Activated naive CD4-positive, alpha-beta T cell treated with anti-CD3 and anti-CD28 coated beads, Interleukin-2, amount 50 U/mL, for 72 hours (primary cell): ENCODE results near the gene LMF1. TPM values are rescaled to one million over a fixed set of nuclear protein-coding genes. Genes with fewer than 3 reads are reported as not detected.

Experiments used
- ATAC-seq, 2 donors: fragments of 150-1000 bp; cut with Tn5 transposase; 2 replicates each; pipeline ENCODE4 v1.10.0; 2021; ENCODE audit warnings: mild to moderate bottlenecking in 2 of 2, moderate library complexity in 2 of 2
- DNase-seq, 2 donors: peaks; one replicate each; pipeline ENCODE4 v3.0.0; 2021 to 2022; ENCODE audit warnings: low spot score in 2 of 2
- H3K27ac Mint-ChIP-seq, 2 donors: one replicate each; pipeline ENCODE4 v1.8.0; 2022; ENCODE audit warnings: mild to moderate bottlenecking in 2 of 2, mixed read lengths in 2 of 2
- H3K36me3 Mint-ChIP-seq, 2 donors: one replicate each; pipeline ENCODE4 v1.8.0; 2022; ENCODE audit warnings: mixed read lengths in 2 of 2
- H3K9me3 Mint-ChIP-seq, 2 donors: one replicate each; pipeline ENCODE4 v1.8.0; 2022; ENCODE audit warnings: mixed read lengths in 2 of 2
- total RNA-seq, 2 donors: library from RNA; stranded (reverse); gene quantifications; one replicate each; pipeline ENCODE4 v1.2.3, GENCODE V29; 2022

The LMF1 gene
- total RNA-seq, 2 donors from 2014 or later = 13.0 to 19.1 TPM

DNA sequence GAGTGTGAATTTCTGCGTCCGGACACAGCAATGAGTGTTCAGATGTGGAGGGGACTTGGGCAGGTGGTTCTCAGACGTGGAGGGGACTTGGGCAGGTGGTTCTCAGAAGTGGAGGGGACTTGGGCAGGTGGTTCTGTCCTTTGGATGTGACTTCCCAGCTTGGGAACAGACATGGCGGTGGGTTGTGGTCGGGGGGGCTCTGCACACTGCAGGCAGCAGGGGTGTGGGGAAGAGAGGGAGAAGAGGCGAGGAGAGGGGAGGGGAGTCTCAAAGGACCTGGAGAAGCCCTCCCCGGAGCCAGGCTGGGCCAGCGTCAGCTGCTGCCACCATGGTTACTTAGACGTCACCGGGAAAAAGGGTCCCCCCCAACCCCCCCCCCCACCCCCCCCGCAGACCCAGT is 20.6 kb upstream of the LMF1 start:
- H3K9me3 Mint-ChIP-seq = peaks cover 0 to 8% of the 10 kb centered on the region in 2 donors
- H3K27ac Mint-ChIP-seq = peak overlapping the region in 1 of 2 donors; percentile 65

DNA sequence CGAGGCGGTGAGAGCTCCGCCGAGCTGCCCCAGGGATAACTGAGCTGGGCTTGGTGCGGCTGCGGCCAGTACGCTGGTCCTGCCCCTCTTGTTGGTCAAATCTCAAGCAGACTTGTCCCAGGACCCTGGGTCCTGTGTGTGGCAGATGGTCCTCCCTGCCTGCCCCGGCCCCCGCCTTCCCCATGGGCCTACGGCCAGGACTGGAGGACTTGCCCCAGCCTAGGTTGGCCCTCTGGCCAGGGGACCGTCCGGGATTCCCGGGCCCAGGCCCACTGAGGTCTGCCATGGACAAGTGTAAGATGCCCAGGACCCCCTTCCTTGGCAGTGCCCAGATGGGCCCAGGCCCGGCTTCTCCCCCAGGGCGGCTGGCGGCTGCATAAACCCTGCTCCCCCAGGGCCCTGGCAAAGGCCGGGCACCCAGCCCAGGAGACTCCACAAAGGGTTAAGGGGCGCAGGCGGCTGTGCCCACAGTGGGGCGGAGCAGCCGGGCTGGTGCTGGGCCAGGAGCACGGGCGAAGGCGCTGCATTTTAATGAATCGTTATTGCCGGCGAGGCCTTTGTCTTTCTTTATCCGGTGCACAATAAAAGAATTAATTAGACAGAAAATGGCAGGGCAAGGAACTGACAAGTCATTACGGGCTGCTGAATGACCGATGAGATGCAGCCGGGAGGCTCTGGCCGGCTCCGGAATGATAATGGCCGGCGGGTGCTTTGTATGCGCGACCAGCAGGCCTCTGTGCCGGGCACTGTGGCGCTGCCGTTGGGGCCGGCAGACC is 19.9 kb upstream of the LMF1 start:
- ATAC-seq (no peak), DNase-seq (no peak)
- H3K9me3 Mint-ChIP-seq = peaks cover 0 to 8% of the 10 kb centered on the region in 2 donors
- peaks cover 0 to 11% of the 10 kb centered on the region in 2 donors for H3K36me3 Mint-ChIP-seq
- H3K27ac Mint-ChIP-seq = peak overlapping the region in 1 of 2 donors; percentile 65

More for the DNA sequence above, 20.6 kb upstream of the LMF1 start:
- no peak for DNase-seq
- H3K36me3 Mint-ChIP-seq = peaks cover 0 to 13% of the 10 kb centered on the region in 2 donors
- no peak for ATAC-seq

DNA sequence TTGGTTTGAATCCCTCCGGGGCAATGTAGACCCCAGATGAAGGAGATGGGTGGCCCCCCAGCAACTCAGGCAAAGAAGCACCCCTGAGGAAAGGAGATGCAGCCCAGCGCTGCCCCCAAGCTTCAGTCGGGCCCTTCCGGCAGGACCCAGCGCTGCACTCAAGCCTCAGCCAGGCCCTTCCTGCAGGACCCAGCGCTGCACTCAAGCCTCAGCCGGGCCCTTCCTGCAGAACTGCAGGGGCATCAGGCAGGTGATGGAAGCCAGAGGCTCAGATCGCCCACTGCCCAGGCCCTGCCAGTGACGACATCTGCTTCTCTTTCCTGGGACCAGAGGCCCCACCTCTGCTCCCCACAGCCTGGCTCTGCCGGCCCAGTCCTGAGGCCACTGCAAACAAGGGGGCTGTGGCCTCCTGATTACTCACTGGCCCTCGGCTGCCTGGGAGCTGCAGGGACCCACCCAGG is 18.6 kb upstream of the LMF1 start:
- H3K36me3 Mint-ChIP-seq = no peaks in the 10 kb centered on the region
- H3K9me3 Mint-ChIP-seq = no peaks in the 10 kb centered on the region
- DNase-seq (no peak), ATAC-seq (no peak)
- no peak overlapping the region for H3K27ac Mint-ChIP-seq

DNA sequence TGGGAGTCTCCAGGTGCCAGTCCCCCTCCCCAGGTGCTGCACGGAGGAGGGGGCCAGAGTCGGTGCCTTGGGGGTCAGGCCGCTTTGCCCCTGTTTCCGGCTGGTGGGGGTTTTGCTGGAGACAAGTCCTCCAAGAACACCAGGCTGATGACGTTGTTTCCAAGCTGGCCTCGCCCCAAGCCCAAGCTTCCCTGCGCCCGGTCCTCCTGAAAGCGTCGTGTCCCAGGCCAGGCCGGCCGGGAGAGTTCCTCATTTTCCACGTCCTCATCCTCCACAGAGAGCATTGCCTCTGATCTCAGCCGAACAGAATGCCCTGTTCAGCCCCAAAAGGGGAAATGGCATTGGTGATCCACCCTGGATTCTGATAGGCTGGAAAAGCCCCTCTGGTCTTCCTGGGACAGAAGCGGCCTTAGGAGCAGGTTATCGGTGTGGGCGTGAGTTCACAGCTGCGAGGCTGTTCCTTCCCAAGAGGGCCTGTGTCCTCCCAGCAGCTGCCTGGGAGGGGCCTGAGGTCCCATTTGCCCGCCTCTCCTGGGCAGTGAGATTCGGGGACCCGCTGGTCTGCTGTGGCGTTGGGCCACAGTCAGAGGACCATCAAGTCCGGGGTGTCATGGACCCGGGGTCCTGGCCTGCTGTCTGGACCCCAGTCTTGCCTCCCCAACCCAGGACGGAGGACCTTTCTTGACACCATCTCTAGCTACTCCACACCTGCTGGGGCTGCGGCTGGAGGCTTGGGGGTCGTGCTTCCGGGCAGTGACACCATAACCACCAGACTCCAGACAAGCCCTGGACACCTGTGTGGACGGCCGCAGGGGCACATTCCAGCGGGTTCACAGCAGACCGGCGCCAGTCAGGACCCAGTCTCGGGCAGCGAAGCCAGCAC is 17.9 kb upstream of the LMF1 start:
- H3K9me3 Mint-ChIP-seq = no peaks in the 10 kb centered on the region
- H3K27ac Mint-ChIP-seq = no peak overlapping the region

DNA sequence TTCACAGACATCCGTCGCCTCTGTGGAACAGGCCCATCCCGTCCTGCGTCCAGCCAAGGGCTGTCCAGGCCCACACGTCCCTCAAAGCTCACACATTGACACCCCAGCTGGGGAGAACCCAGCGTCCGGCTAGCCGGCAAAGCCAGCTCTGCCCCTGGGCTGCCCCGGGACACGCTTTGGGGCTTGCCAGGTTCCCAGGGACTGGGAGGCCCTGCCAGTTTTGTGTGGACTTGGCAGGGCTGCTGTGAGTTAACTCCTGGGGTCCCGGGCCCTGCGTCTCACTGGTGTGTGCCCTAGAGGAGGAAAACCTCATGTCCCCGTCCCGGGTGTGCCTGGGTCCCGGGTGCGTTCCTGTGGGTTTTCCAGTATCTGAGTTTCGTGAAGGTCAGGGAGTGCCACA is 17.1 kb upstream of the LMF1 start:
- Mint-ChIP-seq H3K36me3 (no peaks in the 10 kb centered on the region), H3K9me3 (no peaks in the 10 kb centered on the region), H3K27ac (no peak overlapping the region)
- DNase-seq = no peak
- ATAC-seq = no peak

More for the DNA sequence above, 17.9 kb upstream of the LMF1 start:
- ATAC-seq = no peak
- H3K36me3 Mint-ChIP-seq = no peaks in the 10 kb centered on the region
- no peak for DNase-seq

DNA sequence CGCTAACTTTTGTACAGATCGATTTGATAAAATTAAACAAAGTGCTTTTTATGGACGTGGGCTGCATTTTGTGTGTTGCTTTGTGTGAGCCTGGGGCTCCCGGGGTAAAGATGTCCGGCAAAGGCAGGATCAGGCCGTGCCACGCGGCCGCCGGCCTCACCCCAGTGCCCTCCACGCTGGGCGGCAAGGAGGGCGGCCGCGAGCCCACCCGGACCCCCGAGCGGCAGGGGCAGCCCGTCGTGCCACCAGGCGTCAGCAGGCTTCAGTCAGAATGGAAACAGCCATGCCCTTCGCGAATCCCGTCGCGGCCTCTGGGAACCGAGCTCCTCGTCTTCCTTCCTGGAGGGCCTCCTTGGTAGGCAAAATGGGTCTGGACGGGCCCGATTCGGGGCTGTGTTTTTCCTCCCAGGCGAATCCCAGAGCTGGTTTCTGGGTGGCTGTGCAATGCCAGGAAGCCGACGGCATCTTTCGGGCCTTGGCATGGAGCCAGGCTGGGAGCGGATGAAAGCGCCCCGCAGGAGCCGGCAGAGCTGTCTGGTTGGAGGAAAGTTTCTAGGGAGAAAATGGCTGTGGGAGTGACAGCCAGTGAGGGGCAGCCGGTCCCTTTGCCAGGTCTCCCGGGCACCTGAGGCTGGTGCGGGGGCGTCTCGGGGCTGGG is 16.3 kb upstream of the LMF1 start:
- Mint-ChIP-seq H3K27ac (no peak overlapping the region), H3K36me3 (no peaks in the 10 kb centered on the region), H3K9me3 (no peaks in the 10 kb centered on the region)
- ATAC-seq (no peak), DNase-seq (no peak)

DNA sequence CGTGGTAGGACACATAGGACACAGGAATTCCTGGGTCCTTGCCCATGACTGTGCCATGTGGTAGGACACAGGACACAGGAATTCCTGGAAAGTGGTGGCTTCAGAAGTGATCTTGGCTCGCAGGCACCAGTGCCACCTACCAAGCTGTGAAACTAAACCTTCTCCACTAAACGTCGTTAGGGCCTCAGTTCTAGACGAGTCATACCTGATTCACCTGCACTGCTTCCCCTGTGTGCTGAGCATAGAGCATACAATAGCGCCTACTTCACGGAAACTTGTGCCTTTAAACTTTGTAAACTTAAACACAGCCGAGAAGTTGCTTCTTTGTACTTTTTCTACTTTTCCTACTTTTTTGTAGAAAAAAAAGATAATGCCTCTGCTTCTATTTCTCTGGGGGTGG is 15.6 kb upstream of the LMF1 start:
- no peaks in the 10 kb centered on the region for H3K9me3 Mint-ChIP-seq
- H3K36me3 Mint-ChIP-seq = no peaks in the 10 kb centered on the region
- DNase-seq (no peak), ATAC-seq (peak; percentile 50 to 56)
- H3K27ac Mint-ChIP-seq = no peak overlapping the region

DNA sequence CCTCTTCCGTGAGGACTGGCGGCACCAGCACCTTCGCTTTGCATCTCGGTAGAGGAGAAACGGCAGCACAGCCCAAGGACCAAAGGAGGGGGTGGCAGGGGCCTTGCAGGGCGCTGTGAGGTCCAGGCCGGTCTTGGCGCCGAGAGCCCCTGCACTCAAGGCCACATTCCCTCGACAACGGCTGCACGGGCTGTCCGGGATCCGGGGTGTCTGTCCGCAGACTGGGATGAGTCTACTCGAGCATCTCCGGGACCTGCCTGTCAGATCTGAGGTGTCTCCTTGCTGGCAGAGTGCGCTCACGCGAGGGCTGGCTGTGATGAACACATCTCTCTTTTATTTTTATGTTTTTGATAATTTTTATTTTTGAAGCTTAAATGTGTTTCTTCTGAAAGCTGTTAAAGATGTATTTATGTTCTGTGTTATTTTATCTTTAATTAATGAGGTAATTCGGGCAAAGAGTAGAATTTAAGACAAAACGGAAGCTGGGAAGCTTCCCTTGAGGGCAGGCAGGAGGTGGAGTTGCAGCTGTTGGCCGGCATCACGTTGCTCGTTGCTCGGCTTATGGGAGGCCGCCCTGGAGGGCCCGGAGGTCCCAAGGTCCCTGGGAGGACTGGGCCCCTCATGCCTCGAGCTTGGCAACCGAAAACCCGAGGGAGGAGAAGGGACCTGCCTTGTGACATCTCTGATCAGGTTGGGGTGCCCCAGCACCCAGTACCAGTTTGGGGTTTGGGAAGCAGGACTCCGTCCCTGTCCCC is 15.0 kb upstream of the LMF1 start:
- Mint-ChIP-seq H3K9me3 (no peaks in the 10 kb centered on the region), H3K27ac (no peak overlapping the region), H3K36me3 (no peaks in the 10 kb centered on the region)
- no peak for ATAC-seq
- DNase-seq = no peak

DNA sequence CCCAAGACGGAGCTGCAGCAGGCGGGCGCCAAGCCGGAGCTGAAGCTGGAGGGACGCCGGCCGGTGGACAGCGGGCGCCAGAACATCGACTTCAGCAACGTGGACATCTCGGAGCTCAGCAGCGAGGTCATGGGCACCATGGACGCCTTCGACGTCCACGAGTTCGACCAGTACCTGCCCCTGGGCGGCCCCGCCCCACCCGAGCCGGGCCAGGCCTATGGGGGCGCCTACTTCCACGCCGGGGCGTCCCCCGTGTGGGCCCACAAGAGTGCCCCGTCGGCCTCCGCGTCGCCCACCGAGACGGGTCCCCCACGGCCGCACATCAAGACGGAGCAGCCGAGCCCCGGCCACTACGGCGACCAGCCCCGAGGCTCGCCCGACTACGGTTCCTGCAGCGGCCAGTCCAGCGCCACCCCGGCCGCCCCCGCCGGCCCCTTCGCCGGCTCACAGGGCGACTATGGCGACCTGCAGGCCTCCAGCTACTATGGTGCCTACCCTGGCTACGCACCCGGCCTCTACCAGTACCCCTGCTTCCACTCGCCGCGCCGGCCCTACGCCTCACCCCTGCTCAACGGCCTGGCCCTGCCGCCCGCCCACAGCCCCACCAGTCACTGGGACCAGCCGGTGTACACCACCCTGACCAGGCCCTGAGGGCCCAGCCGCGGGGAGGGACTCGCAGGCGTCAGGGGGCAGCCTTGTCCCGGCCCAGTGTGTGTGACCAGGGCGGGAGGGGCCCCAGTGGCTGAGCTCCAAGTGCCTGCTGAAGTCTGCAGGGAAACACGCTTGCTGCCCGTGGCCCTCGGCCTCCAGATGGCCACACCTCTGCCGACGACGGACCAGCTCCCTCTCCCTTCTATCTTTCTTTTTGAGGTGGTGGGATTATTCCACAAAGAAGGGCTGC is 14.2 kb upstream of the LMF1 start:
- H3K27ac Mint-ChIP-seq = no peak overlapping the region
- no peaks in the 10 kb centered on the region for H3K36me3 Mint-ChIP-seq
- ATAC-seq (no peak), DNase-seq (no peak)
- no peaks in the 10 kb centered on the region for H3K9me3 Mint-ChIP-seq

DNA sequence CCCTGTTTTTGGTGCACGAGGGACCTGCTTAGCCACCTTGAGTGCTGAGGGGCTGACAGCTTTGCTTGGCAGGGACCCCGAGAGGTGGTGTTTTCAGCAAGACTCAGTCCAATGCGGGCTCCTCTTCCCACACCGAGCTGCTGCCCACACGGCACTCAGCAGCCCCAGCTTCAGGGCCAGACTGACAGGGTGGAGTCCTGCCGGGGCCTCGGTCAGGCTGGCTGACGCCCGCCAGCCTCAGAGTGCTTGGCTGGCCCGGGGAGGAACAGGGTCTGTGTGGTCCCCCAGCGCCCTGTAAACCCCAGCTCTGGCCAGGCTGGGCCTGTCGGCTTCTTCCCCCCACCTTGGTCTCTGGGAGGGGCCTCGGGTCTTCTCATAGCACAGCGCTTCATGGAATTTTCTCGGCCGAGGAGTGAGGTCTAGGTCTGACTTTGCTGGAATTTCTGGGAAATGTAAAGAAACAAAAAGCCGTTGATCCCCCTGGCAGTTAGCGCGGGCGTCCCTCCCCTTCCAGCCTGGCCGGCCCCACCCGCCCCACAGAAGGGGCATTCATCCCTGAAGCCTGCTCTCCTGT is 13.4 kb upstream of the LMF1 start:
- no peak for DNase-seq
- H3K27ac Mint-ChIP-seq = no peak overlapping the region
- no peaks in the 10 kb centered on the region for H3K9me3 Mint-ChIP-seq
- ATAC-seq = no peak
- no peaks in the 10 kb centered on the region for H3K36me3 Mint-ChIP-seq

DNA sequence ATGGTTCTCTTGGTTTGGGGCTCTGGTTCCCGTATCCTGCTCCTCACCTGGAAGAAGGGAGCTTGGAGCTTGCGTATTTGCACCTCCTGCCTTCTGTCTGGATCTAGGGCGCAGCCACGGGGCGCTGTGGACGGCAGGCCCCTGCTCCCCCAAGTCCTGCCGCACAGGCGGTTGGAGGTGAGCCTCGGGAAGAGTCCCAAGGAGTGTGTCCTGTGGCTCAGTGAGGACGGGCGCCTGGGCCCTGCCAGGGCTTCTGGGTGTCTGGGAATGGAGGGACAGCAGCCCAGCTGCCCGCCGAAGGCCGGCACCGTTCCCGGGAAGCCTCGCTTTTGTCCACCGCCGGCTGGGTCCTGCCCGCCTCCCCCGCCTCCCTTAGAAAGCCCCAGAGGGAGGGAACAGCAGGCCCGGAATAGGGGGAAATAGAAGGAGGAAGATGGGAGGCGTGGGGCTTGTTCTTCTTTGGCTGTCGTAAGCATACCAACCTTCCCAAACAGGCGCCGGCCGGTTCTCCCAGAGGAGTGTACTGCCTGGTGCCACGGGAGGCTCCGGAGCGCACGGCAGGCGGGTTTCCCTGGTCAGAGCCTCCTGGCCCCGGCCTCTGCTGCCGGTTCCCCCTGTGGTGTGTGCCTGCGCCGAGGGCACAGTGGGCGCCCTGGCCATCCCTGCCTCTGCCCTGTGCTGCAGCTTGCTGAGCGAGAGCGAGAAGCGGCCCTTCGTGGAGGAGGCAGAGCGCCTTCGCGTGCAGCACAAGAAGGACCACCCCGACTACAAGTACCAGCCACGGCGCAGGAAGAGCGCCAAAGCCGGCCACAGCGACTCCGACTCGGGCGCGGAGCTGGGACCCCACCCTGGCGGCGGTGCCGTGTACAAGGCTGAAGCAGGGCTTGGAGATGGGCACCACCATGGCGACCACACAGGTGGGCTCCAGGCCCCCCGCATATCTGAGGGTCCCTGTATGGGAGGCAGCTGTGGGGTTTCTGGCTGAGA is 12.6 kb upstream of the LMF1 start:
- H3K9me3 Mint-ChIP-seq = no peaks in the 10 kb centered on the region
- no peaks in the 10 kb centered on the region for H3K36me3 Mint-ChIP-seq
- DNase-seq (no peak), ATAC-seq (no peak)
- H3K27ac Mint-ChIP-seq = no peak overlapping the region

DNA sequence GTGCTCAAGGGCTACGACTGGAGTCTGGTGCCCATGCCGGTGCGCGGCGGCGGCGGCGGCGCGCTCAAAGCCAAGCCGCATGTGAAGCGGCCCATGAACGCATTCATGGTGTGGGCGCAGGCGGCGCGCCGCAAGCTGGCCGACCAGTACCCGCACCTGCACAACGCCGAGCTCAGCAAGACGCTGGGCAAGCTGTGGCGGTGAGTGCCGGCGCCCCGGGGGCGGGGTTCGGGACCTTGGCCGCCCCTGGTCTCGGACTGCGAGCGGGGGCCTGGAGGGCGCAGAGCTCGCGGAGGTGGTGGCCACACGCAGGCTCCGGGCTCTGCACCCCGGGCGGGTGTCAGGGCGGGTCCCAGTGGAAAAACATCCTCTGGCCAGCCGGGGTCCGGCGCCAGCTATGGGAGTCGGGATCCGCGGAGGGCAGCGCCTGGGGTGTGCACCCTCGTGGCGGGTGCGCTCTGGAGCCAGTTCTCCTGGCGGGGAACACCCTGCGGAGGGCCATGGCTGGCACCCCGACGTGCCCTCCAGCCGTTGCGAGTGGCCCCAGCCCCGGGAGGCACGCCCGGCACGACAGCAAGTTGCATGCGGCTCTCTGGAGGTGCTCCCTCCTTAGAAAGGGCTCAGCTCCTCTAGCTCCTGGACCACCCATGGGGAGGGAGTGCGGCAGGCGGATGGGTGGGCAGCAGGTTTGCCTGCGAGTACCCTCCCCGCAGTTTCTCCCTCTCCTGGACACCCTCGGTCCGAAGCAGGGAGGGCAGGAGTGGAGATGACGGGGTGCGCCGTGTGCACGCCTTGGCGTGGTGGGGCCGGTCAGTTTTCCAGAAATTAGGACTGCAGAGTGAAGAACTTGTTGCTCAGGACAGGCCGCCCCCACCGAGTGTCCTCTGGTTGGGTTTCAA is 11.6 kb upstream of the LMF1 start:
- H3K27ac Mint-ChIP-seq = no peak overlapping the region
- H3K9me3 Mint-ChIP-seq = no peaks in the 10 kb centered on the region
- ATAC-seq = peak in 1 of 2 donors; percentile 30
- H3K36me3 Mint-ChIP-seq = no peaks in the 10 kb centered on the region
- no peak for DNase-seq

DNA sequence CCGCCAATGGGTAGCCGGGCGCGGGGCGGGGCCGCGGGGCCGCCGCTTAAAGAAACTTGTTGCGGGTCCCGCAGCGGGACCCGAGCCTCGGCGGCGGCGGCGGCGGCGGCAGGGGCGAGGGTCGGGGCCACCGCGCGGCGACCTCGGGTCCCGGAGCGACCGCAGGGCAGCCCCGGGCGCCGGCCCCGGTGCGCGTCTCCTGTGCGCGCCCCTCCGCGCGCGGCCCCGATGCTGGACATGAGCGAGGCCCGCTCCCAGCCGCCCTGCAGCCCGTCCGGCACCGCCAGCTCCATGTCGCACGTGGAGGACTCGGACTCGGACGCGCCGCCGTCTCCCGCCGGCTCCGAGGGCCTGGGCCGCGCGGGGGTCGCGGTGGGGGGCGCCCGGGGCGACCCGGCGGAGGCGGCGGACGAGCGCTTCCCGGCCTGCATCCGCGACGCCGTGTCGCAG is 10.9 kb upstream of the LMF1 start, which contains the start of gene SOX8:
SOX8 (plus strand) TSS at position 76 of the 450 bp plus-strand sequence; CDS start at position 229, 153 bp downstream.
- DNase-seq (no peak), ATAC-seq (peak in 1 of 2 donors; percentile 25)
- Mint-ChIP-seq H3K36me3 (no peaks in the 10 kb centered on the region), H3K27ac (peak within 1 kb of the TSS in 1 of 2 donors; percentile 85), H3K9me3 (no peaks in the 10 kb centered on the region)
